Measurements from ENCODE around the gene CMSS1.

DNA sequence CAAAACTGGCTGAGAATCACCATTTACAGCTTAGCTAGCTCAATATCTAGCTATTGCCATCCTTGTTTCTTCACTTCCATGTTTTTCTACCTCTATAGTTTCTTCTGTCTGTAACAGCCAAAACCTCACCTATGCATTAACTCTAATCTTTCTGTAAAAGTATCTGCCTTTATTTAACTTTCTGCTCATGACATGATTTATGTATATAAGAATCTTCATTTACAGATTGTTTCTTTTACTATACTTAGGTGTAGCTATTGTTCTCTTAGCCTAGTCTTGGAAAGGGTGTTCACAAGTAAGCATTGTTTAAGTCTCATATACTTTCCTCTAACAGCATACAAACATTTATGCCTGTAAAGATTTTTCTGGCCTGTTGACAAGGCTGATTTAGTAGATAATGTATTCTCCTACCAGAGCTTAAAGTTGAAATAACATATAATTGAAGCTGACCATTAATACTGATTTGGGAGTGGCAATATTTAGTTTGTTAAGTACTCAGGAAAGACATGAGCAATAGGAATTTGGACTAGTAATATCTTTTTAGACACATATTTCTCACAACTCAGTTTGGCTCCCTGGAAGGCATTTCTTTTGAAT, 287.3 kb downstream of the CMSS1 start:
- TF ChIP-seq, protein P1, sequence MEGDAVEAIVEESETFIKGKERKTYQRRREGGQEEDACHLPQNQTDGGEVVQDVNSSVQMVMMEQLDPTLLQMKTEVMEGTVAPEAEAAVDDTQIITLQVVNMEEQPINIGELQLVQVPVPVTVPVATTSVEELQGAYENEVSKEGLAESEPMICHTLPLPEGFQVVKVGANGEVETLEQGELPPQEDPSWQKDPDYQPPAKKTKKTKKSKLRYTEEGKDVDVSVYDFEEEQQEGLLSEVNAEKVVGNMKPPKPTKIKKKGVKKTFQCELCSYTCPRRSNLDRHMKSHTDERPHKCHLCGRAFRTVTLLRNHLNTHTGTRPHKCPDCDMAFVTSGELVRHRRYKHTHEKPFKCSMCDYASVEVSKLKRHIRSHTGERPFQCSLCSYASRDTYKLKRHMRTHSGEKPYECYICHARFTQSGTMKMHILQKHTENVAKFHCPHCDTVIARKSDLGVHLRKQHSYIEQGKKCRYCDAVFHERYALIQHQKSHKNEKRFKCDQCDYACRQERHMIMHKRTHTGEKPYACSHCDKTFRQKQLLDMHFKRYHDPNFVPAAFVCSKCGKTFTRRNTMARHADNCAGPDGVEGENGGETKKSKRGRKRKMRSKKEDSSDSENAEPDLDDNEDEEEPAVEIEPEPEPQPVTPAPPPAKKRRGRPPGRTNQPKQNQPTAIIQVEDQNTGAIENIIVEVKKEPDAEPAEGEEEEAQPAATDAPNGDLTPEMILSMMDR (IDR thresholded peaks at IDR 0.05) = no peak
- TF ChIP-seq POLR2A (IDR thresholded peaks at IDR 0.05) = no peak

Data from right lobe of liver (tissue), 4 donors.